ENCODE results near the gene MAJIN. TPM values are rescaled to one million over a fixed set of nuclear protein-coding genes. Genes with fewer than 3 reads are reported as not detected.

The MAJIN gene
- total RNA-seq, 2 experiments from 2014 or later = not detected

- peak overlapping the region; percentile 51 for H3K4me3 ChIP-seq (ENCODE audit: low read depth, low read length, poor library complexity, severe bottlenecking)
- no peaks in the 10 kb centered on the region for H3K9me3 ChIP-seq (ENCODE audit: low read length)
- peak overlapping the region; percentile 75; the same call in 1 of the 2 replicates for H2AFZ ChIP-seq (ENCODE audit: low read length)
- no TSS peak for BruUV-seq (replicated peaks)
- intact Hi-C loops (cut with micrococcal nuclease; ENCODE audit: unreplicated experiment) = loop anchor here (2.0 kb wide), 1 partner anchor 74 kb away; the partner anchor contains the start of gene ATG2A
- peak overlapping the region; percentile 79 for H3K27ac ChIP-seq (ENCODE audit: low read depth, low read length, poor library complexity, severe bottlenecking)
- H4K20me1 ChIP-seq (ENCODE audit: insufficient read depth, low read length) = no peaks in the 10 kb centered on the region
- H3K9me2 ChIP-seq (ENCODE audit: insufficient read depth, low read length) = no peaks in the 10 kb centered on the region
- H3K36me3 ChIP-seq (ENCODE audit: insufficient read depth, low read length) = no peaks in the 10 kb centered on the region
- H3K4me2 ChIP-seq (ENCODE audit: low read length) = peak overlapping the region; percentile 78
- peak; percentile 74 for DNase-seq (ENCODE audit: low spot score)
- peaks cover 46% of the 10 kb centered on the region for H3K4me1 ChIP-seq (ENCODE audit: insufficient read depth, low read length, poor library complexity, severe bottlenecking)
- ChIA-PET CTCF (ENCODE audit: unreplicated experiment) (no interaction called here), POLR2A (no interaction called here)
- H3K79me2 ChIP-seq (ENCODE audit: insufficient read depth, low read depth, low read length) = no peaks in the 10 kb centered on the region
- TF ChIP-seq EZH2phosphoT487 (IDR thresholded peaks at IDR 0.05; ENCODE audit: borderline replicate concordance, low read depth, low read length) = no peak
- TF ChIP-seq, protein P1, sequence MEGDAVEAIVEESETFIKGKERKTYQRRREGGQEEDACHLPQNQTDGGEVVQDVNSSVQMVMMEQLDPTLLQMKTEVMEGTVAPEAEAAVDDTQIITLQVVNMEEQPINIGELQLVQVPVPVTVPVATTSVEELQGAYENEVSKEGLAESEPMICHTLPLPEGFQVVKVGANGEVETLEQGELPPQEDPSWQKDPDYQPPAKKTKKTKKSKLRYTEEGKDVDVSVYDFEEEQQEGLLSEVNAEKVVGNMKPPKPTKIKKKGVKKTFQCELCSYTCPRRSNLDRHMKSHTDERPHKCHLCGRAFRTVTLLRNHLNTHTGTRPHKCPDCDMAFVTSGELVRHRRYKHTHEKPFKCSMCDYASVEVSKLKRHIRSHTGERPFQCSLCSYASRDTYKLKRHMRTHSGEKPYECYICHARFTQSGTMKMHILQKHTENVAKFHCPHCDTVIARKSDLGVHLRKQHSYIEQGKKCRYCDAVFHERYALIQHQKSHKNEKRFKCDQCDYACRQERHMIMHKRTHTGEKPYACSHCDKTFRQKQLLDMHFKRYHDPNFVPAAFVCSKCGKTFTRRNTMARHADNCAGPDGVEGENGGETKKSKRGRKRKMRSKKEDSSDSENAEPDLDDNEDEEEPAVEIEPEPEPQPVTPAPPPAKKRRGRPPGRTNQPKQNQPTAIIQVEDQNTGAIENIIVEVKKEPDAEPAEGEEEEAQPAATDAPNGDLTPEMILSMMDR (conservative IDR thresholded peaks at IDR 0.05; ENCODE audit: low read length) = no peak
These were observed 18.5 kb upstream of the MAJIN start for GRCh38 chr11:64990222-64990923.

DNA sequence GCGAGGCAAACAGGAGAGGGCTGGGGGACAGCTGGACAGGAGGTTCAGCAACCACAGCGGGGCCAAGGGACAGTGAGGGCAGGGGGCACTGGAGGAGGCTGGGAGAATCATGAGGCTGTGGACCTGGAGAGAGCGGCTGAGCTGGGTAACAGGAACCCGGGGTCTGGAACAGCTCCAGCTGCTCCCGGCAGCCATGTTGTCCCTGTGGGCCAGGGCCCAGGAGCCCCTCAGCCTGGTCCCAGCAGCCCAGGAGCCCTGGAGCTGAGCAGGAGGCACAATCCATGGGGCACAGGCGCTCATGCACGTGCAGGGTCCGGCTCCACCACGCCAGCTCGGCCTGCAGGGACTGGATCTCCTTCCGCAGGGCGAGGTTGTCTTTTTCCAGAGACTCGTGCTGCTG is 17.5 kb upstream of the MAJIN start:
- intact Hi-C loops (cut with micrococcal nuclease; ENCODE audit: unreplicated experiment) = no loop called here
- Histone ChIP-seq H3K4me3 (ENCODE audit: low read depth, low read length, poor library complexity, severe bottlenecking) (peak overlapping the region; percentile 51), H3K9me3 (ENCODE audit: low read length) (no peaks in the 10 kb centered on the region), H2AFZ (ENCODE audit: low read length) (peak overlapping the region; percentile 75; the same call in 1 of the 2 replicates), H3K79me2 (ENCODE audit: insufficient read depth, low read depth, low read length) (no peaks in the 10 kb centered on the region), H3K4me2 (ENCODE audit: low read length) (peak overlapping the region; percentile 78), H3K4me1 (ENCODE audit: insufficient read depth, low read length, poor library complexity, severe bottlenecking) (peaks cover 56% of the 10 kb centered on the region), H3K9me2 (ENCODE audit: insufficient read depth, low read length) (no peaks in the 10 kb centered on the region), H4K20me1 (ENCODE audit: insufficient read depth, low read length) (no peaks in the 10 kb centered on the region), H3K27ac (ENCODE audit: low read depth, low read length, poor library complexity, severe bottlenecking) (peak overlapping the region; percentile 79), H3K36me3 (ENCODE audit: insufficient read depth, low read length) (no peaks in the 10 kb centered on the region)
- TF ChIP-seq EZH2phosphoT487 (IDR thresholded peaks at IDR 0.05; ENCODE audit: borderline replicate concordance, low read depth, low read length) = no peak
- TF ChIP-seq, protein P1 (conservative IDR thresholded peaks at IDR 0.05; ENCODE audit: low read length) = no peak
- ChIA-PET CTCF (ENCODE audit: unreplicated experiment) (no interaction called here), POLR2A (interaction anchor here (1.1 to 1.7 kb wide), 2 partner anchors 9 to 71 kb away, joined by 3 to 5 read pairs; no protein-coding TSS in a partner anchor)
- no TSS peak for BruUV-seq (replicated peaks)
- DNase-seq (ENCODE audit: low spot score) = no peak
